Breast epithelium (tissue), 4 donors: ENCODE results near the gene MAOA. TPM values are rescaled to one million over a fixed set of nuclear protein-coding genes. Genes with fewer than 3 reads are reported as not detected.
"Not testable (repeated sequence)": the region's sequence is repeated elsewhere in the genome, so short reads cannot be mapped to it uniquely, and the experiment has no call there.

ENCODE experiments used
- DNase-seq, 2 donors: peaks; one replicate each; pipeline ENCODE4 v3.0.0-alpha.2; 2019; ENCODE audit warnings: low spot score in 2 of 2
- H3K27ac ChIP-seq, 2 donors: fragments of 200-600 bp; sonication (generic) in 1 of 2; one replicate each; pipeline ENCODE4 v1.5.1; 2016 to 2019; ENCODE audit warnings: mild to moderate bottlenecking in 1 of 2
- H3K27me3 ChIP-seq, 2 donors: fragments of 200-600 bp; sonication (generic) in 1 of 2; one replicate each; pipeline versions ENCODE4 v1.5.1 to v1.6.0; 2017 to 2019; ENCODE audit warnings: control low read depth in 1 of 2, mild to moderate bottlenecking in 1 of 2
- H3K36me3 ChIP-seq: fragments of 200-600 bp; one replicate; pipeline ENCODE4 v1.5.1; 2019
- H3K4me1 ChIP-seq, 2 donors: fragments of 200-600 bp; sonication (generic); one replicate each; pipeline ENCODE4 v1.5.1; 2016 to 2019; ENCODE audit warnings: control low read depth in 1 of 2
- H3K4me3 ChIP-seq, 3 donors: fragments of 200-600 bp; sonication (generic); 1 replicate in 2 of 3; 2 replicates in 1 of 3; pipeline ENCODE4 v1.5.1; 2016 to 2019; ENCODE audit warnings: mild to moderate bottlenecking in 3 of 3, moderate library complexity in 2 of 3
- H3K9me3 ChIP-seq, 2 donors: fragments of 200-600 bp; sonication (generic) in 1 of 2; one replicate each; pipeline ENCODE4 v1.5.1; 2016 to 2019; ENCODE audit warnings: control low read depth in 1 of 2
- POLR2A ChIP-seq: fragments of 450-650 bp; IDR thresholded peaks from one replicate; pipeline ENCODE4 v1.6.1; 2016; ENCODE audit warnings: antibody characterized with exemption, mild to moderate bottlenecking, moderate library complexity
- POLR2AphosphoS5 ChIP-seq, 3 donors: sonication (generic); formaldehyde crosslinking; IDR thresholded peaks; one replicate each; pipeline ENCODE4 v1.6.1; 2017; ENCODE audit warnings: antibody characterized with exemption in 3 of 3
- intact Hi-C: fragments of 100-400 bp; cut with DNase I; formaldehyde crosslinking; loops from one replicate; pipeline ENCODE4 v1.15.1; 2023; ENCODE audit warnings: low total_unique reads
- total RNA-seq, 3 donors: library from RNA; depleted of rRNA; stranded (reverse); fragments of >200 nt; gene quantifications; one replicate each; pipeline ENCODE4 v1.1.0, GENCODE V29; 2016
- TF ChIP-seq, protein P1 (sequence below), 3 donors: fragments of 450-650 bp; IDR thresholded peaks; one replicate each; pipeline ENCODE4 v1.5.1; 2016 to 2017; ENCODE audit warnings: antibody characterized with exemption in 3 of 3, mild to moderate bottlenecking in 3 of 3, moderate library complexity in 3 of 3

The MAOA gene
- total RNA-seq = 100 to 1,000 TPM; 124 to 558 (median 128) TPM

DNA sequence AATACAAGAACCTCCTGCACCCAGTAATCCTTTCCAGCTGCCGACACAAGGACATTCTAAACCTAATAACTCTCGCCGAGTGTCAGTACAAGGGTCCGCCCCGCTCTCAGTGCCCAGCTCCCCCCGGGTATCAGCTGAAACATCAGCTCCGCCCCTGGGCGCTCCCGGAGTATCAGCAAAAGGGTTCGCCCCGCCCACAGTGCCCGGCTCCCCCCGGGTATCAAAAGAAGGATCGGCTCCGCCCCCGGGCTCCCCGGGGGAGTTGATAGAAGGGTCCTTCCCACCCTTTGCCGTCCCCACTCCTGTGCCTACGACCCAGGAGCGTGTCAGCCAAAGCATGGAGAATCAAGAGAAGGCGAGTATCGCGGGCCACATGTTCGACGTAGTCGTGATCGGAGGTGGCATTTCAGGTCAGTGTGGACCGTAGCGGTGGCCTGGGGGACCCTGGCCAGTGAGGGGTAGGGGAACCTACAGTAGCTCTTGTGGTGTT lies at the start of gene MAOA:
Gene MAOA (plus strand): TSS at position 295 of the 490 bp plus-strand sequence. CDS start 43 bp downstream, at position 338.
- TF ChIP-seq, protein P1, sequence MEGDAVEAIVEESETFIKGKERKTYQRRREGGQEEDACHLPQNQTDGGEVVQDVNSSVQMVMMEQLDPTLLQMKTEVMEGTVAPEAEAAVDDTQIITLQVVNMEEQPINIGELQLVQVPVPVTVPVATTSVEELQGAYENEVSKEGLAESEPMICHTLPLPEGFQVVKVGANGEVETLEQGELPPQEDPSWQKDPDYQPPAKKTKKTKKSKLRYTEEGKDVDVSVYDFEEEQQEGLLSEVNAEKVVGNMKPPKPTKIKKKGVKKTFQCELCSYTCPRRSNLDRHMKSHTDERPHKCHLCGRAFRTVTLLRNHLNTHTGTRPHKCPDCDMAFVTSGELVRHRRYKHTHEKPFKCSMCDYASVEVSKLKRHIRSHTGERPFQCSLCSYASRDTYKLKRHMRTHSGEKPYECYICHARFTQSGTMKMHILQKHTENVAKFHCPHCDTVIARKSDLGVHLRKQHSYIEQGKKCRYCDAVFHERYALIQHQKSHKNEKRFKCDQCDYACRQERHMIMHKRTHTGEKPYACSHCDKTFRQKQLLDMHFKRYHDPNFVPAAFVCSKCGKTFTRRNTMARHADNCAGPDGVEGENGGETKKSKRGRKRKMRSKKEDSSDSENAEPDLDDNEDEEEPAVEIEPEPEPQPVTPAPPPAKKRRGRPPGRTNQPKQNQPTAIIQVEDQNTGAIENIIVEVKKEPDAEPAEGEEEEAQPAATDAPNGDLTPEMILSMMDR (IDR thresholded peaks at IDR 0.05) = no peak
- peak in 1 of 3 donors; percentile 35 for TF ChIP-seq POLR2AphosphoS5 (IDR thresholded peaks at IDR 0.05)
- Histone ChIP-seq H3K9me3 (no peaks in the 10 kb centered on the region), H3K36me3 (no peaks in the 10 kb centered on the region), H3K27ac (peak within 1 kb of the TSS; percentile 80 to 89), H3K4me3 (peak within 1 kb of the TSS; percentile 68 to 77 (median 70)), H3K27me3 (peaks cover 0 to 21% of the 10 kb centered on the region in 2 donors), H3K4me1 (no peaks in the 10 kb centered on the region)
- intact Hi-C loops = no loop called here
- peak; percentile 54 to 66 for DNase-seq

DNA sequence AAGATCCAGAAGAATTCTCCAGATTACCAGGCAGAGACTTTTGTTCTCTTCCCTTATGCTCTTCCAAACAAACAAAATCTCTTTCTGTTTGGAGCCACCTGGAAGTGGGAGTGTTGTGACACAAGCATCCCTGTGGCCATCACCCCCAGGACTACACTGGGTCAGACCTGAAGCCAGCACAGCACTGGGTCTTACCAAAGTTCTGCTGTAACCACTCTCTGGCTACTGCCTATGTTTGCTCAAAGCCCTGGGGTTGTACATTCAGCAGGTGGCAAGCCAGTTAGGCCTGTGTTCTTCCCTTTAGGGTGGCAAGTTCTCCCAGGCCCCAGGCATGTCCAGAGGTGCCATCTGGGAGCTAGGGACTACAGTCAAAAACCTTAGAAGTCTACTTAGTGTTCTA lies 43.7 kb upstream of the MAOA start:
- Histone ChIP-seq H3K4me3 (no peak overlapping the region), H3K9me3 (peaks cover 0 to 11% of the 10 kb centered on the region in 2 donors), H3K27me3 (peaks cover 0 to 23% of the 10 kb centered on the region in 2 donors), H3K4me1 (no peaks in the 10 kb centered on the region), H3K36me3 (no peaks in the 10 kb centered on the region), H3K27ac (no peak overlapping the region)
- DNase-seq = no peak
- intact Hi-C loops = no loop called here
- TF ChIP-seq POLR2AphosphoS5 (IDR thresholded peaks at IDR 0.05) (no peak), POLR2A (no peak)
- TF ChIP-seq, protein P1 (IDR thresholded peaks at IDR 0.05) = no peak

DNA sequence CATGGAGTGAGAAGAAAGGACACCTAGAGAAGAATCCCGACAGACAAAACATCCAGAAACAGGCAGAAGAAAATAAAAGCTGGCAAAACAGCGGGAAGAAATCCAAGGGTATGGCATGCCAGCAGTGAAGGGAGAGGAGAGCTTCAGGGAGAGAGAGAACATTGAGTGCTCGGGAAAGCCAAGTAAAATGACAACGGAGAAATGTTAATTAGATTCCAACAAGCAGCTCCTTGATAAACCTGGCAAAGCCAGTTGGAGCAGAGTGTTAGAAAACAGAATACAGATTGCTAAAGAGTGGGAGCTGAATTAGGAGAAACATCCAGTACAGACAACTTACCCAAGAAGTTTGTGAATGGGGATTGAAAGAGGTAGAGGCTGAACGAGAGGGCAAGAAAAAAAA lies 40.4 kb upstream of the MAOA start:
- intact Hi-C loops = no loop called here
- Histone ChIP-seq H3K9me3 (no peaks in the 10 kb centered on the region), H3K4me3 (no peak overlapping the region), H3K27ac (peak overlapping the region; percentile 43 to 65), H3K4me1 (no peaks in the 10 kb centered on the region), H3K36me3 (no peaks in the 10 kb centered on the region), H3K27me3 (peaks cover 0 to 23% of the 10 kb centered on the region in 2 donors)
- DNase-seq = peak in 1 of 2 donors; percentile 28
- TF ChIP-seq POLR2A = no peak
- no peak for TF ChIP-seq POLR2AphosphoS5 (IDR thresholded peaks at IDR 0.05)
- TF ChIP-seq, protein P1 (IDR thresholded peaks at IDR 0.05) = no peak

DNA sequence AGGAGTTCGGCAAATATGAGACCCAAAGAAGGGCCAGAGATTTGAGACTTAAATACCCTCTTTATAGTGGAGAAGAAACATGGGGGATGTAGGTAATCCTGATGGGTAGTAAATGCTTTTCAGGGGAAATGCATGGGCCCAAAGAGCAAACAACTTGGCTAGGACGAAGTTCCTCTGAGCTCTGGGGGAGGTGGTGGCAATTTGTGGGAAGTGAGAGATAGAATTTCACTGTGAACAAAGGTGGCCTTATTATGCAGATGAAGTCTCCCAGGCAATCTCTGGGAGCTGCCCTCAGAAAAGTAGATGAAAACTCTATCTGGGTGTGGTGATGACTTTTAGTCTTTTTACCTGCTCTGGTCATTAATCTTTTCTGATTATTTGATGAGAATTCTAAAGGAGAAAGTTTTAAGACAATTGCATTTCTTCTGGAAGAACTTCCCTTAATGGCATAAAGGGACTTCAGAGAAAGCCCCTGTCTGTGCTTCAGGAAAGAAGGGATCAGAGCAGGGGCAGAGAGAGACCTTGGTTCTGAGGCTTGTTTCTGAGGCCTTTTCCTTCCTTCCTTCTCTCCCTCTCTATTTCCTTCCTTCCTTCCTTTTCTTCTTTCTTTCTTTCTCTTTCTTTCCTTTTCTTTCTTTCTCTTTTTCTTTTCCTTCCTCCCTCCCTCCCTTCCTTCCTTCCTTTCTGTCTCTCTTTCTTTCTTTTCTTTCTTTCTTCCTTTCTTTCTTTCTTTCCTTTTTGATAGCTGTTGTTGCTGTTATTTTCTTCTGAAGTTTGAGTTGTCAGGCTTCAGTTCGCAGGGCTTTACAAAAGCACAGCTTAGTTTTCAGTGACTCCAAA lies 37.5 kb upstream of the MAOA start:
- Histone ChIP-seq H3K9me3 (no peaks in the 10 kb centered on the region), H3K4me1 (no peaks in the 10 kb centered on the region), H3K27me3 (peaks cover 0 to 16% of the 10 kb centered on the region in 2 donors), H3K4me3 (no peak overlapping the region), H3K36me3 (no peaks in the 10 kb centered on the region), H3K27ac (no peak overlapping the region)
- intact Hi-C loops = no loop called here
- TF ChIP-seq POLR2A (no peak), POLR2AphosphoS5 (IDR thresholded peaks at IDR 0.05) (no peak)
- TF ChIP-seq, protein P1 (IDR thresholded peaks at IDR 0.05) = no peak
- DNase-seq = no peak

DNA sequence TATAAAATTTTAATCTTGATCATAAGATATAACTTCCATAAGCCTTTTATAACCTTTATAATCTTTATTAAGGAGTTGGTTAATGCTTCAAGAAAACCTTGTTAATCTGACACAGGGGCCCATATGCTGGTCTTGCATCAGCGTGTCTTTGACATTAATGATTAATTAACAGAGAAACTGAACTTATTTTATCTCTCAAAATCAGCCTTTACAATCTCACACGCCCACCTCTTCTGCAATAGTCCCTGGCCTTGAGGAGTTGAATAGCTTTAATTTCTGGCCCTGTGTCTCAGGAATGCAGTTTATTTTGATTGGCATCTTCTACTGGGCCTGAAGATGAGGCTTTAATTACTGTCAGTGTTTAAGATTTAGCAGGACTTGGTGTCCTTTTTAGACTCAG lies 36.2 kb upstream of the MAOA start:
- H3K36me3 ChIP-seq, H3K27me3 ChIP-seq, H3K4me3 ChIP-seq, H3K4me1 ChIP-seq, H3K9me3 ChIP-seq, DNase-seq, intact Hi-C loops, H3K27ac ChIP-seq: not testable (repeated sequence)
